Measurements from ENCODE around the gene MXI1. TPM values are rescaled to one million over a fixed set of nuclear protein-coding genes. Genes with fewer than 3 reads are reported as not detected.

Gene MXI1
- total RNA-seq, 1 experiment from 2014 or later: 11.0 TPM

- no peak for DNase-seq
- no peaks in the 10 kb centered on the region for H3K27me3 Mint-ChIP-seq (ENCODE audit: insufficient read depth, unreplicated experiment)
- BruUV-seq (replicated peaks): no TSS peak
- Histone ChIP-seq H3K36me3 (ENCODE audit: control insufficient read depth, insufficient read depth, low read length) (no peaks in the 10 kb centered on the region), H3K27me3 (replicated peaks; ENCODE audit: control insufficient read depth, insufficient read depth, low read length) (no peaks in the 10 kb centered on the region), H3K4me1 (no peaks in the 10 kb centered on the region), H3K9me3 (no peaks in the 10 kb centered on the region), H3K4me3 (ENCODE audit: low read depth, low read length) (no peak overlapping the region)
- TF ChIP-seq CTCF (IDR thresholded peaks at IDR 0.05; ENCODE audit: insufficient read depth in 1 of 2, low read depth in 1 of 2, low read length in 1 of 2, severe bottlenecking in 1 of 2, unreplicated experiment in 1 of 2): no peak
- POLR2A ChIA-PET: no interaction called here
- peak overlapping the region; percentile 19 for H3K4me3 Mint-ChIP-seq (ENCODE audit: unreplicated experiment)
- no peaks in the 10 kb centered on the region for H3K4me1 Mint-ChIP-seq (ENCODE audit: low read depth, unreplicated experiment)
- intact Hi-C loops (cut with micrococcal nuclease; ENCODE audit: unreplicated experiment): loop anchor here (1.0 kb wide), 3 partner anchors 53 to 394 kb away; no protein-coding TSS in a partner anchor
- H3K9me3 Mint-ChIP-seq (ENCODE audit: unreplicated experiment): no peaks in the 10 kb centered on the region
- H3K36me3 Mint-ChIP-seq (ENCODE audit: insufficient read depth, unreplicated experiment): no peaks in the 10 kb centered on the region
- no peak overlapping the region for H3K27ac Mint-ChIP-seq (ENCODE audit: unreplicated experiment)
- CTCF ChIA-PET: interaction anchor here (0.9 to 1.2 kb wide), 2 partner anchors 9 to 141 kb away, joined by 3 to 4 read pairs; no protein-coding TSS in a partner anchor
These were observed 71.4 kb downstream of the MXI1 start for GRCh38 chr10:110278562-110279406.

GRCh38 chr10:110279407-110279986 is 72.1 kb downstream of the MXI1 start:
- Mint-ChIP-seq H3K27ac (ENCODE audit: unreplicated experiment) (no peak overlapping the region), H3K36me3 (ENCODE audit: insufficient read depth, unreplicated experiment) (peaks cover under 1% of the 10 kb centered on the region), H3K4me1 (ENCODE audit: low read depth, unreplicated experiment) (no peaks in the 10 kb centered on the region), H3K27me3 (ENCODE audit: insufficient read depth, unreplicated experiment) (no peaks in the 10 kb centered on the region), H3K4me3 (ENCODE audit: unreplicated experiment) (peak overlapping the region; percentile 19), H3K9me3 (ENCODE audit: unreplicated experiment) (no peaks in the 10 kb centered on the region)
- POLR2A ChIA-PET: no interaction called here
- peak; percentile 53 to 62 for DNase-seq
- Histone ChIP-seq H3K27me3 (replicated peaks; ENCODE audit: control insufficient read depth, insufficient read depth, low read length) (no peaks in the 10 kb centered on the region), H3K36me3 (ENCODE audit: control insufficient read depth, insufficient read depth, low read length) (no peaks in the 10 kb centered on the region), H3K4me3 (ENCODE audit: low read depth, low read length) (no peak overlapping the region), H3K4me1 (no peaks in the 10 kb centered on the region), H3K9me3 (no peaks in the 10 kb centered on the region)
- BruUV-seq (replicated peaks): no TSS peak
- intact Hi-C loops (cut with micrococcal nuclease; ENCODE audit: unreplicated experiment): loop anchor here (1.0 kb wide), 3 partner anchors 54 to 395 kb away; no protein-coding TSS in a partner anchor
- CTCF ChIA-PET: interaction anchor here (0.6 to 1.2 kb wide), 3 partner anchors 10 to 142 kb away, joined by 3 to 4 read pairs (median 3); no protein-coding TSS in a partner anchor
- TF ChIP-seq CTCF (IDR thresholded peaks at IDR 0.05; ENCODE audit: insufficient read depth in 1 of 2, low read depth in 1 of 2, low read length in 1 of 2, severe bottlenecking in 1 of 2, unreplicated experiment in 1 of 2): peak; percentile 65 to 83

- intact Hi-C loops (cut with micrococcal nuclease; ENCODE audit: unreplicated experiment): no loop called here
- H3K4me3 ChIP-seq (ENCODE audit: low read depth, low read length): no peak overlapping the region
- H3K9me3 Mint-ChIP-seq (ENCODE audit: unreplicated experiment): no peaks in the 10 kb centered on the region
- peaks cover 3% of the 10 kb centered on the region; the same call in 1 of the 2 replicates for H3K36me3 ChIP-seq (ENCODE audit: control insufficient read depth, insufficient read depth, low read length)
- no peak overlapping the region for H3K4me3 Mint-ChIP-seq (ENCODE audit: unreplicated experiment)
- H3K4me1 Mint-ChIP-seq (ENCODE audit: low read depth, unreplicated experiment): no peaks in the 10 kb centered on the region
- DNase-seq: no peak
- H3K9me3 ChIP-seq: no peaks in the 10 kb centered on the region
- no TSS peak for BruUV-seq (replicated peaks)
- no peak for TF ChIP-seq CTCF (IDR thresholded peaks at IDR 0.05; ENCODE audit: insufficient read depth in 1 of 2, low read depth in 1 of 2, low read length in 1 of 2, severe bottlenecking in 1 of 2, unreplicated experiment in 1 of 2)
- no peaks in the 10 kb centered on the region for H3K27me3 ChIP-seq (replicated peaks; ENCODE audit: control insufficient read depth, insufficient read depth, low read length)
- CTCF ChIA-PET: interaction anchor here (0.6 kb wide), 1 partner anchor 416 kb away, joined by 3 read pairs; no protein-coding TSS in a partner anchor
- POLR2A ChIA-PET: interaction anchor here (0.5 kb wide), 1 partner anchor 214 kb away, joined by 3 read pairs; no protein-coding TSS in a partner anchor
- H3K4me1 ChIP-seq: no peaks in the 10 kb centered on the region
- H3K27ac Mint-ChIP-seq (ENCODE audit: unreplicated experiment): no peak overlapping the region
- no peaks in the 10 kb centered on the region for H3K27me3 Mint-ChIP-seq (ENCODE audit: insufficient read depth, unreplicated experiment)
- H3K36me3 Mint-ChIP-seq (ENCODE audit: insufficient read depth, unreplicated experiment): peaks cover 18% of the 10 kb centered on the region
These were observed 76.9 kb downstream of the MXI1 start for GRCh38 chr10:110284262-110284661.

All from Caco-2 (cell line).